ENCODE data around the gene CPM.
A peak's percentile ranks its signal among the peaks of the same experiment; 100 is the strongest.

The CPM gene

GRCh38 chr12:68831751-68832503 is 101.0 kb downstream of the CPM start (continued):
- TF ChIP-seq, protein P1, sequence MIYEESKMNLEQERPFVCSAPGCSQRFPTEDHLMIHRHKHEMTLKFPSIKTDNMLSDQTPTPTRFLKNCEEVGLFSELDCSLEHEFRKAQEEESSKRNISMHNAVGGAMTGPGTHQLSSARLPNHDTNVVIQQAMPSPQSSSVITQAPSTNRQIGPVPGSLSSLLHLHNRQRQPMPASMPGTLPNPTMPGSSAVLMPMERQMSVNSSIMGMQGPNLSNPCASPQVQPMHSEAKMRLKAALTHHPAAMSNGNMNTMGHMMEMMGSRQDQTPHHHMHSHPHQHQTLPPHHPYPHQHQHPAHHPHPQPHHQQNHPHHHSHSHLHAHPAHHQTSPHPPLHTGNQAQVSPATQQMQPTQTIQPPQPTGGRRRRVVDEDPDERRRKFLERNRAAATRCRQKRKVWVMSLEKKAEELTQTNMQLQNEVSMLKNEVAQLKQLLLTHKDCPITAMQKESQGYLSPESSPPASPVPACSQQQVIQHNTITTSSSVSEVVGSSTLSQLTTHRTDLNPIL (CRISPR knock-in tag; IDR thresholded peaks at IDR 0.05; ENCODE audit: low read depth) = no peak
- TF ChIP-seq ARNTL (CRISPR knock-in tag; IDR thresholded peaks at IDR 0.05; ENCODE audit: borderline replicate concordance, low read depth) = no peak

DNA sequence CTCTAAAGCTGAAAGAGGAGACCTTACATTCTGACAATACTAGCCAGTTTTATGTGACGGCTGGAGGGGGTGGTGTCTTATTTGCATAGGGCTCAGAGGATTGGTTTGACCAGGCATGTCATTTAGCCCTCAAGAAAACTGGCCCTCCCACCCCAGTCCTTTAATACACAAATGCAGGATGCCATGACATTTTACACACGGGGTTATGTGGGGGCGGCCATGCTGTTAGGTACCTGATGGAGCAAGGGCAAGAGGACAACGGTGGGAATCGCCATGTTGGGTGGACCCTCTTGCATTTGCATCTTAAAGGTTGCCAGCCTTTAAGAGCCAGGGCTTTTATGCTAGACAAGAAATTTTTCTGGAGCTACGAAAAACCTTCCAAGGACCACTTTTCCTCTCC is 101.7 kb downstream of the CPM start:
- ATAC-seq = peak; percentile 10; the same call in 2 of the 3 replicates

GRCh38 chr12:68828672-68829068 is 104.3 kb downstream of the CPM start:
- TF ChIP-seq ZC3H10 (CRISPR knock-in tag; IDR thresholded peaks at IDR 0.05) (no peak), ZNF70 (CRISPR knock-in tag; IDR thresholded peaks at IDR 0.05) (no peak), ZNF565 (CRISPR knock-in tag; conservative IDR thresholded peaks at IDR 0.05; ENCODE audit: low read depth) (no peak), TCF4 (CRISPR knock-in tag; IDR thresholded peaks at IDR 0.05; ENCODE audit: borderline replicate concordance) (no peak), BACH2 (CRISPR knock-in tag; IDR thresholded peaks at IDR 0.05; ENCODE audit: borderline replicate concordance) (no peak), CSDC2 (CRISPR knock-in tag; IDR thresholded peaks at IDR 0.05) (no peak), PPARA (CRISPR knock-in tag; IDR thresholded peaks at IDR 0.05; ENCODE audit: borderline replicate concordance) (no peak), TSHZ2 (CRISPR knock-in tag; IDR thresholded peaks at IDR 0.05) (no peak), TOX (CRISPR knock-in tag; IDR thresholded peaks at IDR 0.05; ENCODE audit: borderline replicate concordance) (no peak), ZFP30 (CRISPR knock-in tag; IDR thresholded peaks at IDR 0.05) (no peak), ISL1 (CRISPR knock-in tag; IDR thresholded peaks at IDR 0.05) (no peak), SNAI2 (CRISPR knock-in tag; IDR thresholded peaks at IDR 0.05) (no peak)
- TF ChIP-seq, protein P2, sequence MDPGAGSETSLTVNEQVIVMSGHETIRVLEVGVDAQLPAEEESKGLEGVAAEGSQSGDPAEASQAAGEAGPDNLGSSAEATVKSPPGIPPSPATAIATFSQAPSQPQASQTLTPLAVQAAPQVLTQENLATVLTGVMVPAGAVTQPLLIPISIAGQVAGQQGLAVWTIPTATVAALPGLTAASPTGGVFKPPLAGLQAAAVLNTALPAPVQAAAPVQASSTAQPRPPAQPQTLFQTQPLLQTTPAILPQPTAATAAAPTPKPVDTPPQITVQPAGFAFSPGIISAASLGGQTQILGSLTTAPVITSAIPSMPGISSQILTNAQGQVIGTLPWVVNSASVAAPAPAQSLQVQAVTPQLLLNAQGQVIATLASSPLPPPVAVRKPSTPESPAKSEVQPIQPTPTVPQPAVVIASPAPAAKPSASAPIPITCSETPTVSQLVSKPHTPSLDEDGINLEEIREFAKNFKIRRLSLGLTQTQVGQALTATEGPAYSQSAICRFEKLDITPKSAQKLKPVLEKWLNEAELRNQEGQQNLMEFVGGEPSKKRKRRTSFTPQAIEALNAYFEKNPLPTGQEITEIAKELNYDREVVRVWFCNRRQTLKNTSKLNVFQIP (CRISPR knock-in tag; IDR thresholded peaks at IDR 0.05; ENCODE audit: borderline replicate concordance, low read depth) = no peak
- TF ChIP-seq, protein P3, sequence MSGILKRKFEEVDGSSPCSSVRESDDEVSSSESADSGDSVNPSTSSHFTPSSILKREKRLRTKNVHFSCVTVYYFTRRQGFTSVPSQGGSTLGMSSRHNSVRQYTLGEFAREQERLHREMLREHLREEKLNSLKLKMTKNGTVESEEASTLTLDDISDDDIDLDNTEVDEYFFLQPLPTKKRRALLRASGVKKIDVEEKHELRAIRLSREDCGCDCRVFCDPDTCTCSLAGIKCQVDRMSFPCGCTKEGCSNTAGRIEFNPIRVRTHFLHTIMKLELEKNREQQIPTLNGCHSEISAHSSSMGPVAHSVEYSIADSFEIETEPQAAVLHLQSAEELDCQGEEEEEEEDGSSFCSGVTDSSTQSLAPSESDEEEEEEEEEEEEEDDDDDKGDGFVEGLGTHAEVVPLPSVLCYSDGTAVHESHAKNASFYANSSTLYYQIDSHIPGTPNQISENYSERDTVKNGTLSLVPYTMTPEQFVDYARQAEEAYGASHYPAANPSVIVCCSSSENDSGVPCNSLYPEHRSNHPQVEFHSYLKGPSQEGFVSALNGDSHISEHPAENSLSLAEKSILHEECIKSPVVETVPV (CRISPR knock-in tag; IDR thresholded peaks at IDR 0.05) = no peak
- TF ChIP-seq, protein P1 (CRISPR knock-in tag; IDR thresholded peaks at IDR 0.05; ENCODE audit: low read depth) = no peak
- no peak for ATAC-seq

More for the DNA sequence above, 101.7 kb downstream of the CPM start:
- TF ChIP-seq, protein P2 (CRISPR knock-in tag; IDR thresholded peaks at IDR 0.05; ENCODE audit: borderline replicate concordance, low read depth) = no peak
- TF ChIP-seq ZNF8 (CRISPR knock-in tag; IDR thresholded peaks at IDR 0.05) = no peak
- TF ChIP-seq BACH2 (CRISPR knock-in tag; IDR thresholded peaks at IDR 0.05; ENCODE audit: borderline replicate concordance) = no peak
- no peak for TF ChIP-seq ZNF565 (CRISPR knock-in tag; conservative IDR thresholded peaks at IDR 0.05; ENCODE audit: low read depth)
- TF ChIP-seq TOX (CRISPR knock-in tag; IDR thresholded peaks at IDR 0.05; ENCODE audit: borderline replicate concordance) = no peak
- no peak for TF ChIP-seq ZC3H10 (CRISPR knock-in tag; IDR thresholded peaks at IDR 0.05)
- TF ChIP-seq OSR1 (CRISPR knock-in tag; IDR thresholded peaks at IDR 0.05) = no peak
- TF ChIP-seq, protein P3 (CRISPR knock-in tag; IDR thresholded peaks at IDR 0.05) = no peak
- TF ChIP-seq TCF4 (CRISPR knock-in tag; IDR thresholded peaks at IDR 0.05; ENCODE audit: borderline replicate concordance) = no peak
- no peak for TF ChIP-seq ARNTL (CRISPR knock-in tag; IDR thresholded peaks at IDR 0.05; ENCODE audit: borderline replicate concordance, low read depth)
- no peak for TF ChIP-seq ESRRG (CRISPR knock-in tag; IDR thresholded peaks at IDR 0.05)
- no peak for TF ChIP-seq PPARA (CRISPR knock-in tag; IDR thresholded peaks at IDR 0.05; ENCODE audit: borderline replicate concordance)
- TF ChIP-seq ZFP30 (CRISPR knock-in tag; IDR thresholded peaks at IDR 0.05) = no peak
- no peak for TF ChIP-seq GLIS3 (CRISPR knock-in tag; IDR thresholded peaks at IDR 0.05)
- TF ChIP-seq SNAI2 (CRISPR knock-in tag; IDR thresholded peaks at IDR 0.05) = no peak
